ENCODE data around the gene STX1B. TPM values are rescaled to one million over a fixed set of nuclear protein-coding genes. Genes with fewer than 3 reads are reported as not detected.

STX1B gene
- total RNA-seq, 1 experiment from 2014 or later = 3.7 TPM

- no peak for DNase-seq (ENCODE audit: low read depth, low spot score)
- in situ Hi-C loops (cut with HindIII; ENCODE audit: low pct_unique_long_range_greater_than_20kb, low sequenced_read_pairs) = no loop called here
- no TSS peak for BruUV-seq (replicated peaks)
- H3K27ac ChIP-seq (ENCODE audit: low read length) = no peak overlapping the region
- H3K4me3 ChIP-seq (ENCODE audit: low read depth in 2 of 2, low read length in 2 of 2) = no peak overlapping the region
- CTCF ChIA-PET = no interaction called here
- no peaks in the 10 kb centered on the region for H3K27me3 ChIP-seq (ENCODE audit: control insufficient read depth, insufficient read depth, low read length)
- peaks cover 16% of the 10 kb centered on the region for H3K4me1 ChIP-seq (ENCODE audit: control insufficient read depth, insufficient read depth, low read length)
- no peaks in the 10 kb centered on the region for H3K9me3 ChIP-seq (ENCODE audit: control insufficient read depth, insufficient read depth, low read depth, low read length)
- H3K36me3 ChIP-seq (ENCODE audit: control insufficient read depth, insufficient read depth, low read length) = no peaks in the 10 kb centered on the region; the same call in 1 of the 2 replicates
- intact Hi-C loops (cut with micrococcal nuclease; ENCODE audit: unreplicated experiment) = no loop called here
- no peak for ATAC-seq
- POLR2A ChIA-PET = no interaction called here
- TF ChIP-seq SIN3A (IDR thresholded peaks at IDR 0.05; ENCODE audit: borderline replicate concordance, insufficient read depth, low read depth, low read length) (no peak), POLR2AphosphoS5 (IDR thresholded peaks at IDR 0.05; ENCODE audit: low read depth, low read length) (no peak), REST (IDR thresholded peaks at IDR 0.05; ENCODE audit: insufficient read depth in 1 of 2, low read depth in 2 of 2, low read length in 1 of 2) (no peak), TCF7L2 (IDR thresholded peaks at IDR 0.05; ENCODE audit: low read depth, low read length) (no peak), CTCF (IDR thresholded peaks at IDR 0.05) (no peak)
These were observed 66.1 kb downstream of the STX1B start for GRCh38 chr16:30944352-30944751.

GRCh38 chr16:30942426-30942806, 68.0 kb downstream of the STX1B start:
- CTCF ChIA-PET = interaction anchor here (0.5 to 1.5 kb wide), 4 partner anchors 11 to 485 kb away, joined by 3 to 15 read pairs (median 5); no protein-coding TSS in a partner anchor

More at GRCh38 chr16:30942426-30942806, 68.0 kb downstream of the STX1B start:
- H3K36me3 ChIP-seq (ENCODE audit: control insufficient read depth, insufficient read depth, low read length) = no peaks in the 10 kb centered on the region
- peak overlapping the region; percentile 44; the same call in 1 of the 2 replicates for H3K27ac ChIP-seq (ENCODE audit: low read length)
- H3K27me3 ChIP-seq (ENCODE audit: control insufficient read depth, insufficient read depth, low read length) = no peaks in the 10 kb centered on the region
- H3K4me1 ChIP-seq (ENCODE audit: control insufficient read depth, insufficient read depth, low read length) = peaks cover 10% of the 10 kb centered on the region; the same call in 1 of the 2 replicates
- no peak for DNase-seq (ENCODE audit: low read depth, low spot score)
- in situ Hi-C loops (cut with HindIII; ENCODE audit: low pct_unique_long_range_greater_than_20kb, low sequenced_read_pairs) (no loop called here), intact Hi-C loops (cut with micrococcal nuclease; ENCODE audit: unreplicated experiment) (no loop called here)
- POLR2A ChIA-PET = no interaction called here
- no peak overlapping the region for H3K4me3 ChIP-seq (ENCODE audit: low read depth in 2 of 2, low read length in 2 of 2)
- TF ChIP-seq CTCF (IDR thresholded peaks at IDR 0.05) (no peak), TCF7L2 (IDR thresholded peaks at IDR 0.05; ENCODE audit: low read depth, low read length) (no peak), SIN3A (IDR thresholded peaks at IDR 0.05; ENCODE audit: borderline replicate concordance, insufficient read depth, low read depth, low read length) (no peak), REST (IDR thresholded peaks at IDR 0.05; ENCODE audit: insufficient read depth in 1 of 2, low read depth in 2 of 2, low read length in 1 of 2) (no peak), POLR2AphosphoS5 (IDR thresholded peaks at IDR 0.05; ENCODE audit: low read depth, low read length) (no peak)
- no TSS peak for BruUV-seq (replicated peaks)
- H3K9me3 ChIP-seq (ENCODE audit: control insufficient read depth, insufficient read depth, low read depth, low read length) = no peaks in the 10 kb centered on the region
- no peak for ATAC-seq

All from Panc1 (cell line).